T-helper 2 cell treated with Interferon-gamma antibody and Interleukin-4, amounts not matched to agents 5 μg/mL and 100 μg/mL, for 36 hours (primary cell): ENCODE results near the gene ODC1.

Experiments
- DNase-seq: peaks from one replicate; pipeline ENCODE4 v3.0.0; 2021; ENCODE audit warnings: low spot score
- H3K27ac Mint-ChIP-seq: one replicate; pipeline ENCODE4 v1.8.0; 2021; ENCODE audit warnings: mild to moderate bottlenecking, mixed read lengths
- H3K27me3 Mint-ChIP-seq: one replicate; pipeline ENCODE4 v1.8.0; 2021; ENCODE audit warnings: low read depth, mixed read lengths
- H3K36me3 Mint-ChIP-seq: one replicate; pipeline ENCODE4 v1.8.0; 2021; ENCODE audit warnings: low read depth, mixed read lengths
- H3K4me1 Mint-ChIP-seq: one replicate; pipeline ENCODE4 v1.8.0; 2021; ENCODE audit warnings: low read depth, mixed read lengths
- H3K4me3 Mint-ChIP-seq: one replicate; pipeline ENCODE4 v1.8.0; 2022; ENCODE audit warnings: mild to moderate bottlenecking, moderate library complexity, mixed read lengths
- H3K9me3 Mint-ChIP-seq: one replicate; pipeline ENCODE4 v1.8.0; 2021; ENCODE audit warnings: mixed read lengths

ODC1 gene

DNA sequence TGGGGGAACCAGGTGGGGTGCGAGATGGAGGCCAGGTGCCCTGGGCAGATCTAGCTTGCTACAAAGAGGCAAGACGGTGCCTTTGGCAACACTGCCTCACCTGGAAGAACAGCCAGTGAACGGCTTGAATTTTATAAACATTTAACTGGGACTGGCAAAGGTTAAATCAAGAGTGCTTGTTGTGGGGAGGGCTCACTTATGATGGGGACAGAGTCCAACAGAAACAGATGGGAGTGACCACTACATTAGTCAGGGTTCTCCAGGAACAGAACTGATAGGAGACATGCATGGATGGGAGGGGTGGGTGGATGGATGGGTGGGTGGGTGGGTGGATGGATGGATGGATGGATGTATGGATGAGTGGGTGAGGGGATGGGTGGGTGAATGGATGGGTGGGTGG lies 19.2 kb downstream of the ODC1 start:
- Mint-ChIP-seq H3K4me3 (no peak overlapping the region), H3K9me3 (no peaks in the 10 kb centered on the region), H3K27me3 (no peaks in the 10 kb centered on the region), H3K27ac (no peak overlapping the region), H3K4me1 (peaks cover 11% of the 10 kb centered on the region), H3K36me3 (peaks cover 8% of the 10 kb centered on the region)
- DNase-seq, result no peak

DNA sequence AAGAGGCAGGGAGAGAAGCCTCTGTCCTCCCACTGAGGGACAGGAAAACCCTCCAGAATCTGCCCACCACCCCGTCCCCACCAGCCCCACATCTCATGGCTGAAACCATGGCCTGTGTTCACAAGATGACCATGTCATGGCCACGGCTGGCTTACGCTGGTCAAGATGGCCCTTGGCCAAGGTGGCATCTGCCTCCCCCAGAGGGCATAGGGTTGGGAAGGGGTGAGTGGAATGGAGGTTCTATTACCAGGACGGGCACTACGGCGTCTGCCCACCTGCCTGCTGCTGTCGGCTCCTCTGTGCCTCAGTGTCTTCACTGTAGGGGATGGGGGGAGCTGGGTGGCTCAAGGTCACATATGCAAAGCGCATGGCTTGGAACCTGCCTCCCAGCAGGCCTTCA lies 19.8 kb downstream of the ODC1 start:
- H3K27ac Mint-ChIP-seq, result no peak overlapping the region
- DNase-seq, result no peak
- H3K9me3 Mint-ChIP-seq, result no peaks in the 10 kb centered on the region
- H3K27me3 Mint-ChIP-seq, result no peaks in the 10 kb centered on the region
- H3K36me3 Mint-ChIP-seq, result peaks cover 8% of the 10 kb centered on the region
- H3K4me3 Mint-ChIP-seq, result no peak overlapping the region
- peaks cover 10% of the 10 kb centered on the region for H3K4me1 Mint-ChIP-seq

GRCh38 chr2:10427618-10427949 lies 20.5 kb downstream of the ODC1 start:
- peaks cover 6% of the 10 kb centered on the region for H3K4me1 Mint-ChIP-seq
- no peaks in the 10 kb centered on the region for H3K27me3 Mint-ChIP-seq
- H3K27ac Mint-ChIP-seq, result no peak overlapping the region
- H3K9me3 Mint-ChIP-seq, result no peaks in the 10 kb centered on the region
- H3K4me3 Mint-ChIP-seq, result no peak overlapping the region
- peaks cover 11% of the 10 kb centered on the region for H3K36me3 Mint-ChIP-seq
- DNase-seq, result no peak

DNA sequence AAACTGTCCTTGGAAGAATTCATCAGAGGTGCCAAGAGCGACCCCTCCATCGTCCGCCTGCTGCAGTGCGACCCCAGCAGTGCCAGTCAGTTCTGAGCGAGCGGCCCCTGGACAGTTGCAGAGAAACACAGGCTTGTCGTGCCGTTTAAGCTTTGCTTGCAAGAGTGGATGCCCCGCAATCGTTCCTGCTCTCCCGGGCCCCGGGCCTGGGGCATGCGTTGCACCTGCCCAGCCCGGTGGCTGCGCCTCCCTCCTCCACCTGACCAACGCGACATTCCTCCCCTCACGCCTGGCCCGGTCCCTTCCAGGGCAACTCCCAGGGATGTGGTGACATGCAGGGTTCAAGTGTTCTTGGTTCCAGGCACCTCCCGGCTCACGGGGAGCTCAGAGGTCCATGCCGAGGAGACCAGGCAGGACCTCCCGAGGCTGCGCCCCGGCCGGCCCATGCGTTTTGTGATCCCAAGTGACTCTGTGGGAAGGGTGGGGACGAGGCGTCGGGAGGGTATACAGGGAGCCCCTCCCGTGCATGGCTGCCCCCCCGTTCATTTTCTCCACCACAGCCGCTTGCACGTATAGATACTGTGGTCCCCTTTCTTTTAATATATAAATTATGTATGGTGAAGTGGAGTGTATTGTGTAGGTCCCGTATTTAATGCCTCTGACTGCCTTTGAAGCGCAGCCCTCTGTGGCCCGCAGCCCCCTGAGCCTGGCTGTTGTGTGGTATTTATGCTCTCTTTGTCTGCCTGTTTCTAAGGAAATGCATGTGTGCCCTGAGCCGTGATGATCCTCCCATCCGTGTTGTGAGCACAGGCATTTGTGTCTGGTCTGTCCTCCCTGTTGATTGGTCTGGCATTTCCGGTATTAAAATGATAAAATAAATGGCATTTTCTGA lies 21.2 kb downstream of the ODC1 start:
- no peak overlapping the region for H3K4me3 Mint-ChIP-seq
- H3K36me3 Mint-ChIP-seq, result peaks cover 11% of the 10 kb centered on the region
- no peaks in the 10 kb centered on the region for H3K9me3 Mint-ChIP-seq
- no peaks in the 10 kb centered on the region for H3K27me3 Mint-ChIP-seq
- DNase-seq, result no peak
- peaks cover 3% of the 10 kb centered on the region for H3K4me1 Mint-ChIP-seq
- H3K27ac Mint-ChIP-seq, result no peak overlapping the region

GRCh38 chr2:10425699-10426098 lies 22.4 kb downstream of the ODC1 start:
- DNase-seq, result no peak
- Mint-ChIP-seq H3K9me3 (no peaks in the 10 kb centered on the region), H3K36me3 (peaks cover 13% of the 10 kb centered on the region), H3K4me1 (no peaks in the 10 kb centered on the region), H3K27ac (no peak overlapping the region), H3K4me3 (no peak overlapping the region), H3K27me3 (no peaks in the 10 kb centered on the region)

GRCh38 chr2:10424916-10425505 lies 23.1 kb downstream of the ODC1 start:
- H3K9me3 Mint-ChIP-seq, result no peaks in the 10 kb centered on the region
- H3K27ac Mint-ChIP-seq, result no peak overlapping the region
- DNase-seq, result no peak
- H3K36me3 Mint-ChIP-seq, result peaks cover 13% of the 10 kb centered on the region
- no peak overlapping the region for H3K4me3 Mint-ChIP-seq
- H3K27me3 Mint-ChIP-seq, result no peaks in the 10 kb centered on the region
- H3K4me1 Mint-ChIP-seq, result no peaks in the 10 kb centered on the region

GRCh38 chr2:10424051-10424450 lies 24.1 kb downstream of the ODC1 start:
- no peaks in the 10 kb centered on the region for H3K27me3 Mint-ChIP-seq
- no peak for DNase-seq
- H3K9me3 Mint-ChIP-seq, result no peaks in the 10 kb centered on the region
- peaks cover 14% of the 10 kb centered on the region for H3K36me3 Mint-ChIP-seq
- H3K27ac Mint-ChIP-seq, result no peak overlapping the region
- no peaks in the 10 kb centered on the region for H3K4me1 Mint-ChIP-seq
- no peak overlapping the region for H3K4me3 Mint-ChIP-seq

DNA sequence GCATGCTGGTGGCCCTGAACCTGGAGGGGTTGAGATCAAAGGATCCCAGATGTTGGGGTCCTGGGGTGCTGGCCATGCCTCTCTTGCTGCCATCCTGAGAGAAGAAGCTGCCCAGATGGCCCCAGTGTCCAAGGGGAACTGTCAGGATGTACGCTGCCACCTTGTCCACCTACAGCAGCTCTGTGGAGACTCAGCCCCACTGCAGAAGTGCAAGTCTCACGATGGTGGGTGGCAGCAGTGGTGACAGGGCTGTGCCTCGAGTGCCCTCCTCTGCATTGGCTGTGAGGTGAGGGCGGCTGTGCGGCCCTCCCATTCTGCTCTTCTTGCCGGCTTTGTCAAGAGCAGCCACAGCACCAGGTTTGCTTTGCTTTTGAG lies 24.7 kb downstream of the ODC1 start:
- Mint-ChIP-seq H3K27me3 (no peaks in the 10 kb centered on the region), H3K27ac (no peak overlapping the region), H3K4me1 (no peaks in the 10 kb centered on the region), H3K36me3 (peaks cover 14% of the 10 kb centered on the region), H3K4me3 (no peak overlapping the region), H3K9me3 (no peaks in the 10 kb centered on the region)
- DNase-seq, result no peak

DNA sequence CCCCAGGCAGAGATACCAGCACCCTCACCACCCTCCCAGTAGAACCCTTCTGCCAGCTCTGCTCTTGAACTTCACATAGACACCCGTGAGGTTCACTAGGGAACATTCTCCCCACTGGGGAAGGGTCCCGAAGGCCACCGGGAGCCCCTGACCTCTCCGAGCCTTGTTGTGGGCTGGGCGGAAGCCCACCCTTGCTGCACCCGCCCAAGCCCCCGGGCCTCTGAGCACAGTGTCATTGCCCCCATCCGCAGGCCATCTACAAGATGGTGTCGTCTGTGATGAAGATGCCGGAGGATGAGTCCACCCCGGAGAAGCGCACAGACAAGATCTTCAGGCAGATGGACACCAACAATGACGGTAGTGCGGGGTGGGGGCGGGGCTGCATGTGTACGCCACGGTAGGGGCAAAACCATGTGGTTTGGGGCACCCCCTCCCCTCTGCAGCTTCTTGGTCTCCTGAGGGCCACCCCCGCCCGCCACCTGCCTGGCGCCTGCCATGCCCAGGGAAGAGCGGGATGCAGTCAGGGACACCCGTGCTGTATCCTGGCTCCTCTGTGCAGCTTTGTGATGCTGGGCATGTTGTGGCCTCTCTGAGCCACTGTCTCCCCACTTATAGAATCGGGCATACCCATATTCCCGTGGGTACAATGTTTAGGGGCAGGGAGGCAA lies 25.3 kb downstream of the ODC1 start:
- no peak for DNase-seq
- Mint-ChIP-seq H3K9me3 (no peaks in the 10 kb centered on the region), H3K4me1 (no peaks in the 10 kb centered on the region), H3K27ac (no peak overlapping the region), H3K27me3 (no peaks in the 10 kb centered on the region), H3K36me3 (peaks cover 14% of the 10 kb centered on the region), H3K4me3 (no peak overlapping the region)

GRCh38 chr2:10422251-10422650 lies 25.9 kb downstream of the ODC1 start:
- H3K27me3 Mint-ChIP-seq, result no peaks in the 10 kb centered on the region
- H3K27ac Mint-ChIP-seq, result no peak overlapping the region
- H3K4me3 Mint-ChIP-seq, result no peak overlapping the region
- DNase-seq, result no peak
- no peaks in the 10 kb centered on the region for H3K4me1 Mint-ChIP-seq
- no peaks in the 10 kb centered on the region for H3K9me3 Mint-ChIP-seq
- peaks cover 13% of the 10 kb centered on the region for H3K36me3 Mint-ChIP-seq

- H3K36me3 Mint-ChIP-seq, result peaks cover 7% of the 10 kb centered on the region
- peaks cover 7% of the 10 kb centered on the region for H3K4me1 Mint-ChIP-seq
- no peaks in the 10 kb centered on the region for H3K9me3 Mint-ChIP-seq
- no peak overlapping the region for H3K27ac Mint-ChIP-seq
- no peak for DNase-seq
- H3K27me3 Mint-ChIP-seq, result no peaks in the 10 kb centered on the region
- no peak overlapping the region for H3K4me3 Mint-ChIP-seq
Observed at GRCh38 chr2:10419553-10420257, 28.4 kb downstream of the ODC1 start.

DNA sequence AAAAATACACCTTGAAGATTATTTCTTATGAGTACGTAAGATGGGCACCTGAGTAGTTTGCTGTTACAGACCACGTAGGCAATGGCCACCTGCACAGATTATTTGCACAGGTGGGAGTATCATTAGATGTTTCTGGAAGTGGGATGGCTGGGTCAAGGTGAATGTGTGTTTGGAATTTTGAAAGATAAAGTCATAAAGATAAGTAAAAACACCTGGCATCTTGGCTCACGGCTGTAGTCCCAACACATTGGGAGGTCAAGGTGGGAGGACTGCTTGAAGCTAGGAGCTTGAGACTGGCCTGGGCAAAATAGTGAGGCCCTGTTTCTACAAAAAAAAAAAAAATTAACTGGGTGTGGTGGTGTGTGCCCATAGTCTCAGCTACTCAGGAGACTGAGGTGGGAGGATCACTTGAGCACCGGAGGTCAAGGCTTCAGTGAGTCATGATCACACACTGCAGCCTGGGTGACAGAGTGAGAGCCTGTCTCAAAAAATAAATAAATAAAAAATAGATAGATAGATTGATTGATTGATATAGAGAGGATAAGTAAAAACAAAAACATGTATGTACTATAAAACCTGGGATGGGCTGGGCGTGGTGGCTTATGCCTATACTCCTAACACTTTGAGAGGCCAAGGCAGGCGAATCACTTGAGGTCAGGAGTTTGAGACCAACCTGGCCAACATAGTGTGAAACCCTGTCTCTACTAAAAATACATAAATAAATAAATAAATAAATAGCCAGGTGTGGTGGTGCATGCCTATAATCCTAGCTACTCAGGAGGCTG lies 30.4 kb downstream of the ODC1 start:
- Mint-ChIP-seq H3K4me1 (peaks cover 7% of the 10 kb centered on the region), H3K36me3 (peaks cover 4% of the 10 kb centered on the region), H3K27me3 (no peaks in the 10 kb centered on the region), H3K4me3 (no peak overlapping the region), H3K27ac (no peak overlapping the region), H3K9me3 (no peaks in the 10 kb centered on the region)
- DNase-seq, result no peak

- no peaks in the 10 kb centered on the region for H3K9me3 Mint-ChIP-seq
- DNase-seq, result no peak
- peaks cover 11% of the 10 kb centered on the region for H3K4me1 Mint-ChIP-seq
- H3K4me3 Mint-ChIP-seq, result no peak overlapping the region
- peaks cover 10% of the 10 kb centered on the region for H3K36me3 Mint-ChIP-seq
- H3K27me3 Mint-ChIP-seq, result no peaks in the 10 kb centered on the region
- H3K27ac Mint-ChIP-seq, result no peak overlapping the region
Observed at GRCh38 chr2:10415640-10416039, 32.5 kb downstream of the ODC1 start.
